Stomach smooth muscle (tissue), 2 donors: ENCODE measurements around the gene GLS2.

ENCODE experiments used
- H3K27ac ChIP-seq: one replicate; pipeline ENCODE4 v1.7.0; 2013; ENCODE audit warnings: mild to moderate bottlenecking, low read length, inconsistent platforms
- H3K27me3 ChIP-seq, 2 donors: one replicate each; pipeline ENCODE4 v1.7.0; 2013; ENCODE audit warnings: low read length in 2 of 2; ENCODE audit not compliant: insufficient read depth in 2 of 2, control insufficient read depth in 1 of 2
- H3K36me3 ChIP-seq, 2 donors: one replicate each; pipeline ENCODE4 v1.7.0; 2013; ENCODE audit warnings: low read length in 2 of 2; ENCODE audit not compliant: control insufficient read depth in 2 of 2, insufficient read depth in 2 of 2
- H3K4me1 ChIP-seq: one replicate; pipeline ENCODE4 v1.7.0; 2013; ENCODE audit warnings: low read length; ENCODE audit not compliant: control insufficient read depth, insufficient read depth
- H3K4me3 ChIP-seq, 2 donors: one replicate each; pipeline ENCODE4 v1.7.0; 2013; ENCODE audit warnings: low read length in 2 of 2
- H3K9ac ChIP-seq, 2 donors: one replicate each; pipeline ENCODE4 v1.7.0; 2013; ENCODE audit warnings: low read length in 2 of 2, mild to moderate bottlenecking in 1 of 2
- H3K9me3 ChIP-seq, 2 donors: one replicate each; pipeline ENCODE4 v1.7.0; 2013; ENCODE audit warnings: low read length in 2 of 2; ENCODE audit not compliant: control insufficient read depth in 2 of 2
- donor health status: healthy.
- donor health status: Pancreatic carcinoma.

GLS2 gene

GRCh38 chr12:56488041-56488955, at the start of gene GLS2:
Gene GLS2, minus strand, starts transcription at chr12:56488161. Its CDS starts 43 bp downstream, at chr12:56488118.
- peaks cover 20% of the 10 kb centered on the region for H3K4me1 ChIP-seq
- peak within 1 kb of the TSS; percentile 13 to 53 for H3K9ac ChIP-seq
- peaks cover 0 to 2% of the 10 kb centered on the region in 2 donors for H3K27me3 ChIP-seq
- no peaks in the 10 kb centered on the region for H3K36me3 ChIP-seq
- no peaks in the 10 kb centered on the region for H3K9me3 ChIP-seq
- no peak within 1 kb of the TSS for H3K27ac ChIP-seq
- peak within 1 kb of the TSS; percentile 75 to 81 for H3K4me3 ChIP-seq

DNA sequence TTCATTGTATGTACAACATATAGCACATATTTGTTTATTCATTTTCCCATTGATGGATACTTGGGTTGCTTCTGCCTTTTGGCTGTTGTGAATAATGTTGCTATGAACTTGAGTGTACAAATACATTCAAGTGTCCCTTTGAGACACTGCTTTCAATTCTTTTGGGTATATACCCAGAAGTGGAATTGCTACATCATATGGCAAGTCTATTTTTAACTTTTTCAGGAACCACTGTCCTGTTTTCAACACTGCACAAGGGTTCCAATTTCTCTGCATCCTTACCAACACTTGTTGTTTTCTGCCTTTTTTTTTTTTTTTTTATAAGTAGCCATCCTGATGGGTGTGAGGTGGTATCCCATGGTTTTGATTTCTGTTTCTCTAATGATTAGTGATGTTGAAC, 49.6 kb upstream of the GLS2 start:
- H3K36me3 ChIP-seq = no peaks in the 10 kb centered on the region
- H3K4me1 ChIP-seq = no peaks in the 10 kb centered on the region
- H3K27ac ChIP-seq = no peak overlapping the region
- no peaks in the 10 kb centered on the region for H3K9me3 ChIP-seq
- no peak overlapping the region for H3K4me3 ChIP-seq
- no peak overlapping the region for H3K9ac ChIP-seq
- no peaks in the 10 kb centered on the region for H3K27me3 ChIP-seq

GRCh38 chr12:56530390-56531055, 42.6 kb upstream of the GLS2 start:
- H3K27me3 ChIP-seq = no peaks in the 10 kb centered on the region
- H3K27ac ChIP-seq = no peak overlapping the region

GRCh38 chr12:56529656-56530055, 41.7 kb upstream of the GLS2 start:
- Histone ChIP-seq H3K27ac (no peak overlapping the region), H3K27me3 (no peaks in the 10 kb centered on the region), H3K9me3 (no peaks in the 10 kb centered on the region), H3K36me3 (no peaks in the 10 kb centered on the region), H3K4me1 (peaks cover 2% of the 10 kb centered on the region), H3K4me3 (no peak overlapping the region), H3K9ac (no peak overlapping the region)

More at GRCh38 chr12:56530390-56531055, 42.6 kb upstream of the GLS2 start:
- Histone ChIP-seq H3K9ac (no peak overlapping the region), H3K36me3 (no peaks in the 10 kb centered on the region), H3K9me3 (no peaks in the 10 kb centered on the region), H3K4me1 (peaks cover 2% of the 10 kb centered on the region), H3K4me3 (no peak overlapping the region)

DNA sequence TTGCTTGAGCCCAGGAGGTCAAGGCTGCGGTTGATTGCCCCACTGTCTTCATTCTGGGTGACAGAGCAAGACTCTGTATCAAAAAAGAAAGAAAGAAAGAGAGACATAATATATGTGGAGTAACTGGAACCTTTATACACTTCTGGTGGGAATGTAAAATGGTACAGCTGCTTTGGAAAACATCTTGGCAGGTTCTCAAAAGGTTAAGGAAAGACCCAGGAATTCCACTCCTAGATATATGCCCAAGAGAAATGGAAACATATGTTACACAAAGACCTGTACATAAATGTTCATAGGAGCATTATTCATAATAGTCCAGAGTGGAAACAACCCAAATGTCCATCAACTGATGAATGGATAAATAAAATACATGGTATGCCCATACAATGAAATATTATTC, 40.9 kb upstream of the GLS2 start:
- H3K27ac ChIP-seq = no peak overlapping the region
- peaks cover 2% of the 10 kb centered on the region for H3K4me1 ChIP-seq
- no peaks in the 10 kb centered on the region for H3K9me3 ChIP-seq
- no peaks in the 10 kb centered on the region for H3K27me3 ChIP-seq
- H3K9ac ChIP-seq = no peak overlapping the region
- H3K4me3 ChIP-seq = no peak overlapping the region
- no peaks in the 10 kb centered on the region for H3K36me3 ChIP-seq

- no peaks in the 10 kb centered on the region for H3K36me3 ChIP-seq
- no peaks in the 10 kb centered on the region for H3K9me3 ChIP-seq
- H3K4me1 ChIP-seq = no peaks in the 10 kb centered on the region
- peak overlapping the region; percentile 87 to 94 for H3K9ac ChIP-seq
- H3K27me3 ChIP-seq = no peaks in the 10 kb centered on the region
- H3K4me3 ChIP-seq = peak overlapping the region; percentile 86 to 95
- peak overlapping the region; percentile 88 for H3K27ac ChIP-seq
These were observed 34.6 kb upstream of the GLS2 start for GRCh38 chr12:56522411-56523193.

DNA sequence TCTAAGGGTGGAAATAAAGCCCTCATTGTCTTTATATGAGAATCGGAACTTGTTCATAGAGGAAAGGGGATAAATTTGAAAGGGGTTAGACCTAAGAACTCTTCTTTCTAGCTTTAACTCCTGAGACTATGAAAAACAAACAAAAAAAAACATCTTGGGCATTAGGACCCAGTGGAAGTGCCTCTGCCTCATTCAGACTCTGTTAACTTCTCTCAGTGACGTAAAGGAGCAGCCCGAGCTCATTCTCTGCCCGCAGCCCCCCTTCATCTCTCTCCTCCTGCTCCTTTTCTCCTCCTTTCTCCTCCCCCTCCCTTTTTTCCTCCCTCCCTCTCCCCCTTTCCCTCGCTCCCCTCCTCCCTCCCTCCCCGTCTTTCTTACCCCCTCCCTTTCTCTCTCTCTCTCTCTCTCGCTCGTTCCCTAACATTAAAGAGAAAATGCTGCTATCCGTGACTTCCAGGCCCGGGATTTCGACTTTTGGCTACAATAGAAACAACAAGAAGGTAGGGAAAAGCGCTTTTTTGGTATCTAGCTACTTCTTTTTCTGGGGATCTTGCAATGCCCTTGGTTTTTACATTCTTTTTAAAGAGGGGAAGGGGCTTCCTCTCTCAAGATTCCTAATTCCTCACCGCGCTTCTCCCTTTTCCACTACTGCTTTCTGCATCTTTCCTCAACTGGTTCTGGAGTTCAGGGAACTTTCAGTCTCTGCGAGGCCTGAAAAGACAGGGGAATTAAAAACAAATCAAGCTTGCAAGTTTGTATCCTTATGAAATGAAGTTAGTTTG, 33.8 kb upstream of the GLS2 start, which contains the start of gene RBMS2:
TSS of gene RBMS2 (plus strand) at position 231 of the 782 bp plus-strand sequence. CDS start at position 435, 204 bp downstream.
- H3K9me3 ChIP-seq = no peaks in the 10 kb centered on the region
- peak within 1 kb of the TSS; percentile 87 to 94 for H3K9ac ChIP-seq
- no peaks in the 10 kb centered on the region for H3K4me1 ChIP-seq
- no peaks in the 10 kb centered on the region for H3K36me3 ChIP-seq
- peak within 1 kb of the TSS; percentile 88 for H3K27ac ChIP-seq
- H3K27me3 ChIP-seq = no peaks in the 10 kb centered on the region
- peak within 1 kb of the TSS; percentile 86 to 95 for H3K4me3 ChIP-seq

GRCh38 chr12:56521209-56521589, 33.2 kb upstream of the GLS2 start:
- H3K4me1 ChIP-seq = no peaks in the 10 kb centered on the region
- no peaks in the 10 kb centered on the region for H3K27me3 ChIP-seq
- H3K27ac ChIP-seq = peak overlapping the region; percentile 88
- H3K36me3 ChIP-seq = no peaks in the 10 kb centered on the region
- no peaks in the 10 kb centered on the region for H3K9me3 ChIP-seq
- H3K4me3 ChIP-seq = peak overlapping the region; percentile 53 to 86
- peak overlapping the region; percentile 86 to 87 for H3K9ac ChIP-seq

GRCh38 chr12:56520506-56520905, 32.5 kb upstream of the GLS2 start:
- Histone ChIP-seq H3K9me3 (no peaks in the 10 kb centered on the region), H3K27ac (peak overlapping the region; percentile 1), H3K36me3 (no peaks in the 10 kb centered on the region), H3K27me3 (no peaks in the 10 kb centered on the region), H3K4me1 (no peaks in the 10 kb centered on the region), H3K9ac (peak overlapping the region in 1 of 2 donors; percentile 87), H3K4me3 (peak overlapping the region in 1 of 2 donors; percentile 53)

DNA sequence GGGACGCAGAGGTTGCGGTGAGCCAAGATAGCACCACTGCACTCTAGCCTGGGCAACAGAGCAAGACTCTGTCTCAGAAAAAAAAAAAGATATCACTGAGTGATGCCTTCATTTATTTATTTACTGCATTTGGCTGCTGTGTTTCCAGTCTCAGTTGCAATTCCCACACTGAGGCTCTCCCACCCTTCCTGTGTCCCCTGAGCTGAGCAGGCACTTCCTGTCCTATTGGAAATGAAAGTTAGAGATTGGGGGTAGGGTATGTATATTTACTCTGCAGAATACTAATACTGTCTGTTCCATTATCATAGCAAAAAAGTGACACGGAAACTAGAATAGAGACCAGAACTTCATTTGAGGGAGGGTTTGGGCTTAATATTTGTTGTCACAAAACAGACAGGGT, 32.1 kb upstream of the GLS2 start:
- H3K9ac ChIP-seq = no peak overlapping the region
- H3K4me3 ChIP-seq = no peak overlapping the region
- no peaks in the 10 kb centered on the region for H3K27me3 ChIP-seq
- peak overlapping the region; percentile 1 for H3K27ac ChIP-seq
- no peaks in the 10 kb centered on the region for H3K4me1 ChIP-seq
- H3K9me3 ChIP-seq = no peaks in the 10 kb centered on the region
- no peaks in the 10 kb centered on the region for H3K36me3 ChIP-seq
